ENCODE data around the gene LAPTM5.
"Not testable (repeated sequence)": the region's sequence is repeated elsewhere in the genome, so short reads cannot be mapped to it uniquely, and the experiment has no call there.

Gene LAPTM5

DNA sequence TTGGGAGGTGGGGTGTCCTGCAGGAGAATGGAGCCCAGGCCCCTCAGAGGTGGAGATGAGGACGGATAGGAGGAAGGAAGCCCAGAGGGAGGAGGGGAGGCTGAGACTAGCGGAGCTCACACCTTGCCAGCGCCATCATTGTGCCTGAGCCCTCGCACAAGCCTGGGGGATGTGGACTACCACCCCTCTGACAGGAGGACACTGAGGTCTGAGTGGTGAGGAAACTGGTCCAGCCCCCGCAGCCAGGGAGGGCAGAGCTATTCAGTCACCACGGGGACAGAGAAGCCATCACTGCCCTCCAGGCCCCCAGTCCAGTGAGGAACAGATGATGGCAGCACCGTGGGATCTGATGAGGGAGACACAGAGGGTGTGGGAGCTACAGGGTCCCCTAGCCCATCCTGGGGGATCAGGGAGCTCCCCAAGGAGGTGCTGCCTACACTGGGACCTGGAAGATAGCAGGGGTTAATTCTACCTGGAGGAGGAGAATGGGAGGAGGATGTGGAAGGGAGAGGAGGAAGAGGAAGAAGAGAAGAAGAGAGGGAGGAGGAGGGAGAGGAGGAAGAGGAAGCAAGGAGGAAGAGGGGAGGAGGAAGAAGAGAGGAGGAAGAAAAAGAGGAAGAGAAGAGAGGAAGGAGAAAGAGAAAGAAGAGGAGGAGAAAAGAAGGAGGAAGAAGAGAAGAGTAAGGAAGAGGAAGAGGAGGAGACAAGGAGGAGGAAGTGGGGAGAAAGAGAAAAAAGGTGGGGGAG, 65.2 kb downstream of the LAPTM5 start:
- no peak for DNase-seq

DNA sequence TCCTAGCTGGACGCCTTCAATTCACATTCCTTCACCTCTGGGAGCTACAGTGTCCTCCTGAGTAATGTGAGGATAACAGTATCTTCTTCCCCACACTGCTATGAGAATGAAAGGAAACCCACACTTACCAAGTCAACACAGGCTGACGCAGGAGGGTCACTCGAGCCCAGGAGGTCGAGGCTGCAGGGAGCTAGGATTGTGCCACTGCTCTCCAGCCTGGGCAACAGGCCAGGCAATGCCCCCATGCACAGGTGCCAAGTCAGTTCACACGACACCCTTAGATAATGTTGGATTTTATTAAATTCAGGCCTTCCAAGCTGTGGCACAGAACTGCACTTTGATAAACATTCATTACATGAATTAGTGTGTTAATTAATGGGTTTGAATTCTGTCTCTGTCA, 66.1 kb downstream of the LAPTM5 start:
- DNase-seq = no peak

GRCh38 chr1:30689901-30690645, 67.5 kb downstream of the LAPTM5 start:
- DNase-seq = no peak

DNA sequence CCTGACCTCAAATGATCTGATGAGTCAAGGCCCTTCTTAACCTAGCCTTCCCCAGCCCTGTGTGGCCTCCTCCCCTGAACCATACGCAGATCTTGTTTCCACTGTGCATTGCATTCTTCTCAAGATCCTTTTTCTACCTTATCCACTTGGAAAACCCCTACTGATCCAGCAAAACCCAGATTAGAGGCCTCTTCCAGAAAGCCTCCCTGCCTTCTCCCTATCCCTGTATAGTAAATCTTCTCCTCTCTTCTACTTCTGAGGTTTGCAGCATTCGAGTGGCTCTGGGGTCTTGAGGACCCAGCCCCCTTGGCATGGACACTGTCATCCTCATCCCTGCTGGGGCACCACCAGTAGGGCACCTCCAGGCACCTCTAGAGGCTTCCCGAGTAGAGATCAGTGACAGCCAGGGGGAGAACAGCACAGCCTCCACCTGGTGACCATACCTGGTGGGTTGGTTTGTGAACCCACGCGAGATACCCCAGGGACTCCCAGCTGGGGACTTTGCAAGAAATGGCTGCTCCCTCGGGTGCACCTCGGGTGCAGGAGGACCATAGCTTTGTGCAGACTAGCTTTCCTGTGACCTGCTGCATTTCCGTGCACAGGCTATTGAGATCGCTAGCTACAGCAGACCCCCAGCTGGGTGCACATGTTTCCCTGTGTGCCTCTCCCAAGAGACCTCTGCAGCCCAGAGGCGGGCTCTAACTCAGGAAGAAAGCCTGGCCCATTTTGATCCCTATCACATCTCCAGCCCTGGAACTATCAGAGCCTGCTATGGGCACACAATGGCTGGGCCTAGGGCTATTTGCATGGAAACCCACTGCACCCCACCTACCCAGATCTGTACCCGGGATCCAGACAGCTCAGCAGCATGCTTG, 68.4 kb downstream of the LAPTM5 start:
- DNase-seq = no peak

- DNase-seq = not testable (repeated sequence)
Observed at GRCh38 chr1:30688516-30688915, 69.1 kb downstream of the LAPTM5 start.

DNA sequence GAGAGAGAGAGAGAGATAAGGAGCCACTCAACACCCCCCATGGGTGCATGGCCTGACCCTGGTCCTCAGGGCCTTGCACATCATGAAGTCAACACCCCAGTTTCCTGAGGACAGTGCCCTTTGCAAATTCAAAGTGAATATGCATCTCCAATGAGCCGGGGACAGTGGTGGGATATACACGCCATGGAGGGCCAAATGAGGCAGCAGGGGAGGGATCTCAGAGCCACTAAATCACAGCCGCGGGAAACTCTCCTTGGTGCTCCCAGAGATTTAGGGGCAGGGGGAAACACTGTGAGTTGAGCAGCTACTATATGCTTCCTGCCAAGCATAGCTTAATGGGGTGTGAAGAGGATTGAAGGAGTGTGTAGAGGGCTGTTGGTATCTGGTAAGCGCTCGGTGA, 69.7 kb downstream of the LAPTM5 start:
- no peak for DNase-seq

DNA sequence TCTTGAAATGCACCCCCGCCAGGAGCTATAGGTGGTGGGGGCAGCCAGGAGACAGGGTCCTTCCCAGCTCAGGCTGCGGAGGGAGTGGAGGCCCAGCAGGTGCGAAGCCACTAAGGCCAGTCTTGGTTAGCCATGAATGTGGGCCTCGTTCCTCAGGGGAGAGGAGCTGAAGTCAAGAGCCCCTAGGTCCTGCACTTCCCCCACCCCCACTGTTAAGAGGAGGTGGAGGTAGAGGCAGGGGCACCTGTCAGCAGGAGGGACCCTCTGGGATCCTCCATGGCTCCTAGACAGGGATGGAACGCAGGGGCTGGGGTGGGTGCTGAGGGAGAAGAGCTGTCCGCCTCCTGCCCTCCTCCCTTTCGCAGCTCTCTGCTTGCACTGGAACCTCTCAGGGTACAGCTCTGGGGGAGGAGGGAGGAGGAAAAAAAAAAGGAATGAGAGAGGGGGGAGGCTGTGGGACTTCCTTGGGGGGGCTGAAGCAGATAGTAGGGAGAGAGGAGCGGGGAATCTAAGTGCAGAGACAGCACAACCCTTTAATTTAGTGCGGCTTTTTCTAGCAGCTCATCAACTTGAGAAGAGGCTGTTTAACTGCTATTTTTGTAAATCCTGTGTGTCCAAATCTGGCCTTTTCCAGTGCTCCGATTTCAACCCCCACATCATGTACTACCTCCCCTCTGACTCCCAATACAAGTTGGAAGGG, 71.2 kb downstream of the LAPTM5 start:
- DNase-seq = no peak

- peak in 1 of 6 experiments; percentile 10 for DNase-seq
Observed at GRCh38 chr1:30685796-30686165, 71.8 kb downstream of the LAPTM5 start.

DNA sequence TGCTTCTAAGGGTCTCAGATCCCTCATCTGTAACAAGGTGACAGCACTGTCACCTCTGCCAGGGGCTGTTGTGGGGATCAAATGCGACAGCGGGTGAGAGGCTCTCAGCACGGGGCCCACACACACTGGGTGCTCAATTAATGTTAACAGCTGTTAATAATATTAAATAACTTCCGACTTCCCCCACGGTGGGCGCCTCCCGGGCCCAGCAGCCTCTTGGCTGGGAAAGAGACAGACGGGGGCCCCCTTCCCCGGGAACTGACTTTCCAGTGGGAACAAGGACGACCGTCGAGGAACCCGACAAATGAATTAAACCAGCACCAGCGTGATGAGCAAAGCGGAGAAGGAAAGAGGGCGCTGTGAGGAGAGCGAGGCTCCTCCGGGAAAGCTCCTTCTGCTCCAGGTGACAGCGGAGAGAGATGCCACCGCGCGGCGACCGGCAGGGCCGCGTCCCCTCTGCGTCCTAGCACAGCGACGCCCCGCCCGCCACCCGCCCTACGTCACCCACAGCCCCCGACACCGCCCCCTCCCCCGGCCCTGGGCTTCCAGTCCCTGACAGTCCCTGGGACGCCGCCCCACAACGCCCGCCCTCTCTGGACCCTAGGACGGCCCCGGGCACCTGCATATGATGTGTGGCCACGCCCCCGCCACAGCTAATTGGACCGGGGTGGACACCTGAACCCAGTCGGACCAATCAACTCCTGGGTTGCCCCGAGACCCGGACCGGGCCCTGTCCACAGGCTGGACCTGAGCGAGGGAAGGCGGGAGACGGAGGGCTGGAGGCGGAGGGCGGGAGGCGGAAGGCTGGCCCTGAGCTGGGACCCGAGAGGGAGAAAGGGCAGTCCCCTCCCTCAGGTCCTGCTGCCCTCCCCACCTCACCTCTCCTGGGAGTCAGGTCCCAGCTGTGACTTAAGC, 72.4 kb downstream of the LAPTM5 start:
- DNase-seq = peak in 3 of 6 experiments; percentile 9 to 70 (median 52)

GRCh38 chr1:30684259-30684658, 73.3 kb downstream of the LAPTM5 start:
- DNase-seq = no peak

- DNase-seq = no peak
Observed at GRCh38 chr1:30683699-30684098, 73.9 kb downstream of the LAPTM5 start.
